ENCODE results near the gene RRP1B.

GRCh38 chr21:43613755-43614638 is 45.4 kb upstream of the RRP1B start:
- no peak for TF ChIP-seq CTCF (IDR thresholded peaks at IDR 0.05; ENCODE audit: poor library complexity)
- no peak for TF ChIP-seq EZH2 (IDR thresholded peaks at IDR 0.05; ENCODE audit: borderline replicate concordance)
